GM18861 (cell line): ENCODE measurements around the gene ENOX1.

Experiments used
- ATAC-seq: cut with Tn5 transposase; IDR thresholded peaks from one replicate; pipeline ENCODE4 v1.9.1; 2021; ENCODE audit not compliant: unreplicated experiment

ENOX1 gene

GRCh38 chr13:43328907-43329306 lies 457.9 kb downstream of the ENOX1 start:
- ATAC-seq: no peak

- no peak for ATAC-seq
These were observed 460.7 kb downstream of the ENOX1 start for GRCh38 chr13:43326100-43326499.

- no peak for ATAC-seq
These were observed 461.1 kb downstream of the ENOX1 start for GRCh38 chr13:43325636-43326035.

DNA sequence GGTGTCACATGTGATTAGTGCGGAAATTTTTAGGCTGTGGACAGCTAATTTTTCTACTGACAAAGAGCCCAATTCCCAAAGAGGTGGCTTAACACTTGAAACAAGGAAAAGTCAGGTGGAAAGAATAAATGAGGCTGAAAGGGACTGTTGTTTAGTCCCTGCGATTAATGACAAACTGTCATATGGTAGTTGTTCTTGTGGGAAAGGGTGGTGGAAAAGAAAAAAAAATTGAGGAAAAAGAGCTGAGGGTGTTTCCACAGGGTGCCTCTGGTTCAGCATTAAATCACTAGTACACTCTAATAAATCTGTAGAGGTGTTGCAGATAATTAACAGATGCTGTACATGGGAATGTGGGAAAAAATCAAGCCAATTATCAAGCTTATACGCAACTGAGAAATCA lies 462.6 kb downstream of the ENOX1 start:
- ATAC-seq: no peak

DNA sequence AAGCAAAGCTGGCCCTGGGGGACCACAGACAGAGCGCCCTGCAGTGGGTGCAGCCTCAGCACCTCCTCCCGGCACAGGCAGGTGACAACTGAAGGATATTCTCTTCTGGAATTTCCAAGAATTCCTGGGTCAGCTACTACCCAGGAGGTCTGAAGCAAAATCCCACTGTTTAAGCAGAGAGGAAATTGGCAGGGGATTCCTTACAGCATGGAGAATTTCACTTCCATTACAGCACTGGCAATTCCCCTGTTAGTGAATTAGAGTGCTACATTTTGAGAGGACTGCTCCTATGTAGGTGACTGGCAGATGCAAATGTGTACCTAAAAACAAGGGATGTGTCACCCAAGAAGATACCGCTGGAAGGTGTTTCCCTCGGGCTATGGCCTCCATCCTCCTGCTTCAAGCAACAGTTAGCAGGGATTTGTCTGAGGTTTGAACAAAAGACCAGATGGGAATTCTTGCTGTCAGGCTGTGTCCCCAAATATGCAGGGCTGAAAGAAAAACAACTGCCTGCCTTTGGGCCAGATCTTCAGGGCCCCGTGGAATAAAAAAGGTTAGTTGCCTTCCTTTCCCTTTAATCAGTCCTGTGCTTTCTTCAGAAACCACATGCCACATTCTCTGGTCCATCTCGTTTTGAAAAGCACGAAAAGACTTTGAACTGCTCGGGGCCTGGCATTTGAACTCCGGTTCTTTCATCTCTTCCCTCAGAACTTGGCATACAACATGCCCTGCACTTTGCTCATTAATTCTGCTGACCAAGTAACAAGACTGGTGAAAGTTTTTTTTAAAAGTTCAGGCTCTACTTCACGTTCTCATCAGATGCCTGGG lies 466.9 kb downstream of the ENOX1 start:
- ATAC-seq: no peak

DNA sequence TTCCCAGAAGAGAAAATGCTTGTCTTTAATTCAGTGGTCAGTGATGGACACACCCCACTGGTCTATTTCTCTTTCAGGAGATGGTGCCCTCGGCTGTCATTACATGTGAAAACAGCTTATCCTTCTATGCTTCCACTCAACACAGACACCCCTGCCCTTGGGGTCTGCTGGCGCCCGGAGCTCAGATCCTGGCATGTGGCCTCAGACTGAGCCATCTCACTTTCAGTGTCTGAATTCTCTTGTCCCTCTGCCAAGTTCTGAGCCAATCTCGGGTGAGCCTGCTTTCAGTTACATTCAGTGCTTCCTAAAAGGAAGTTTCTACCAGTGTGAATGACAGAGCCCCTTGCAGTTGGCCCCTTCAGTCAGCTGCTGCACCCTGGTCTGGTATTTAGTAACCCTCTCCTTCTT lies 469.8 kb downstream of the ENOX1 start:
- ATAC-seq: no peak

- no peak for ATAC-seq
These were observed 470.5 kb downstream of the ENOX1 start for GRCh38 chr13:43316281-43316680.

GRCh38 chr13:43315522-43315921 lies 471.2 kb downstream of the ENOX1 start:
- ATAC-seq: no peak

GRCh38 chr13:43309311-43309710 lies 477.5 kb downstream of the ENOX1 start:
- no peak for ATAC-seq

GRCh38 chr13:43307921-43308433 lies 478.8 kb downstream of the ENOX1 start:
- peak; percentile 85 for ATAC-seq

DNA sequence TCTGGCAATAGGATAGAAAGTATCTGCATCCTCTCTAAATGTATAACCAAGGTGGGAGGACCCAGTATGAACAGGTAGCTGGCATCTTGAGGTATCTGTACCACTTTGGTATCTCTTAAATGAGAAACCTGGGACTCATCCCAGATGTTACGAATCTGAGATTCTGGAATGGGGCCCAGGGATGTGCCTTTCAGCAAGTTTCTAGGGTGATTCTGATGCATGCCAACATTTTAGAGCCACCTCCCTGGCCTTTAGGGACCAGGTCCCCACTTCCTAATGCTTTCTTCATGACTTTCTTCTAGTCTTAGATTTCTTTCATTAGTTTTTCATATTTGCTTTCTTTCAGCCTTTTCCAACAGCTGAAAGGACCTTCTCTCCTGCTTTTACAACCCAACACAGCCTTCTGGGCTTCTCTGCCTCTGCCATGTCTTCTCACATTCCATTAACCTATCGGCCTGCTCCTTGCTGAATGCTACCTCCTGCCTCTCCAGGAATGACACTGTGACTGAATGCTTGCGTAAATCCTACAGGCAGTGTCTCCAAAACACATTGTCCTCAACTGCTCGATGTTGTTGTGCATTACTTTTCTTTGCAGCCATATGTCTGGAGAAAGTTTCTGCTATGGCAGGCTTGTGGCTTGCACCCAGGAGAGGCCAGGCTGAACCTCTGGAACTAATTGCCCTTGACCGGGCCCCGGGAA lies 479.4 kb downstream of the ENOX1 start:
- no peak for ATAC-seq

DNA sequence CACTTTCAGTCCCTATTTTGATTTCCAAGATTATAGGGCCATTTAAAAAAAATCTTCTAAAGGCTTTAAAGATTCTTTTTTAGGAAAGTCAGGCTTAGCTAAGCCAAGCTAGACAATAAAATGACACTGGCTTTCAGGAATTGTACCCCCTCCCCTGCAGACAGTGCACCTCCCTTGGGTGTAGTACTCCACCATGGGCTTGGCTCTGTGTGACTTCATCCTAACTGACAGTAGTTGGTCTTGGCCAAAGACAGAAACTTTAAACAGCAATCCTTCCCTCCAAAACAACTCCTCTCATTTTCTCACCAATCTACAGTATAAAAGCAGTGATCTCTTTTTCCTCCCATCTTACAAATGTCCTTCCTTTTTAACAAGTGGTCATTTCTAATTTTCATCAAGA lies 480.4 kb downstream of the ENOX1 start:
- ATAC-seq: no peak

DNA sequence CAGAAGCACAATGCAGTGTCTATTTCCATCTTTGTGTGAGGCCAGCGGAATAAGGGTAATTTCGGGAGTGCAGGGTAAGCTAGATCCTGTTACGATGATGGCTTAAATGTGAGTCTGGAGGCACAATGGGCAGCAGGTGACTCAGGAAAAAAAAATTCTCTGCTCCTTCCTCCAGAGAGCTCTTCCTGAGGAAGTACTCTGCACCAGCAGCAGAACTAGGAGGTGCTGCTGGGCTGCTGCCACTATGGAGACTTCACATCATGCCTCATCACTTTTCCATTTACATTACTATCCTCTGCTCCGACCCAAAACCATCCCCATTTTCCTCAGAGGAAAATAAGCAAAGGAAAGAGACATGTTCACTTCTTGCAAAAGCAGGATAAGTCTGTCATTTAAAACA lies 481.4 kb downstream of the ENOX1 start:
- no peak for ATAC-seq

- no peak for ATAC-seq
These were observed 481.8 kb downstream of the ENOX1 start for GRCh38 chr13:43304945-43305344.

DNA sequence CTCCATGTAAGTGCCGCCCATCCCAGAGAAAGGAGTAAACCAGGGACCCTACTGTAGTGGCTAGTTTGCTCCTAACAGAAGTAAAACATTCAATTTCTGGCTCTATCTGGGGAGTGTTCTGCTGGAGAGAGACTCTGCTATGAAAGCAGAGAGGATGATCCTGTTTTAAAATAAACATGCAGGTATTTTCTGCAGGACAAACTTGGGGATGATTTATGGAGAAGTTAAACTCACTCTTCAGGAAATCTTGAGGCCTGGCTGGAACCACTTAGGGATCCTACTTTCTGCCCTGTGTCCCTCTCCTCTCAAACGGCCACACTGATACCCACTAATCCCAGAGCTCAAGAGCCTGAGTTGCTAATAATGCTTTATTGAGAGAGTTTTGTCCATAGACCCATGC lies 482.3 kb downstream of the ENOX1 start:
- ATAC-seq: no peak

DNA sequence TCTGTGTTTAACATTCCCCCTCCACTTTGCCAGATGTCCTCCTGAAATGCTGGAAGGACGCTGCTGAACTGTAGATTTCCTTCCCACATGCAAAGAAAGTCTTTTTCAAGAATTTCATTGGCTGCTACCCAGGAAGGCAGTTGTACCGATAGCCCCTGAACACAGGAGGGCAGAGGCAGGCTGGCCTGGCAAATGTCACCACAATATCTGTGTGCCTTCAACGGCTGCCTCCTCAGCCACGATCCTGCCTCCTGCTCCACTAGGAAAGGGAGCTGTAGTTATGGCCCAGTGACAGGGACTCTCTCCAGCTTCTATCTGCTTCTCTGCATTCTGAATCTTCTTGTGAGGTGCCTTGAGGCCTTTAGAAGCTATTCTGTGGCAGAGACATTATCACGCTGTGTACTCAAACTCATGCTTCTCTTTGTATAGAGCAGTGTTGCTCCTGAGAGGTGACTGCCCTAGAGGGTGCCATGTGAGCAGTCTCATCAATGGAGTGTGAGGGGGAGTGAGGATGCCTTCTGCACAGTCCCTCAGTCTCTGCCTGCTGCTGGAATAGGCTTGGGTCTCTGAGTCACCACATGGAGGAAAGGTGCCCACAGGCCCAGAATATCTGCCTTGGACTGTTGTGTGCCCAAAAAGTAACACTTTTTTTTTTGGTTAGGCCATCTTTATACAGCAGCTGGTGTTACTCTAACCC lies 483.6 kb downstream of the ENOX1 start:
- ATAC-seq: peak; percentile 75

- no peak for ATAC-seq
These were observed 485.3 kb downstream of the ENOX1 start for GRCh38 chr13:43301346-43301969.

DNA sequence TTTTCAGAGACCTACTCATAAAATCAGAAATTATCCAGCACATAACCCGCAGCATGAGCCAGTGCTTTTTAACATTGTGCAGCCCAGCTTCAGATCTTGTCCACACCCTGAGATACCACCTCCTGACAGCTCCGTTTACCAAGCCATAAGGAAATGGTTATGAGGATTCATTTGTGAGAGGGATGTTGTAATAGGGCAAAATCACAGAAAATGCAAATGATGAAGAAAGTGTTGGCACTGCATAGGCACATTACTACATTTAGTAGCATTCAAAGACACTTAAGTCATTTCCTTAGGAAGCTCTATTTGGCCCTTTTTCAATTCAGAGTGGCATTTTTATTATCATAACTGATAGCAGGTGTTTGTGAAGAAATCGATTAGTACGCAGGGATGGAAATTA lies 485.9 kb downstream of the ENOX1 start:
- ATAC-seq: no peak

- no peak for ATAC-seq
These were observed 487.4 kb downstream of the ENOX1 start for GRCh38 chr13:43299374-43299773.

- no peak for ATAC-seq
These were observed 488.0 kb downstream of the ENOX1 start for GRCh38 chr13:43298816-43299215.

GRCh38 chr13:43297967-43298678 lies 488.6 kb downstream of the ENOX1 start:
- no peak for ATAC-seq
